ENCODE results near the gene TTC33. TPM values are rescaled to one million over a fixed set of nuclear protein-coding genes. Genes with fewer than 3 reads are reported as not detected.

TTC33 gene
- total RNA-seq, 2 donors from 2014 or later: 13.5 to 19.3 TPM

DNA sequence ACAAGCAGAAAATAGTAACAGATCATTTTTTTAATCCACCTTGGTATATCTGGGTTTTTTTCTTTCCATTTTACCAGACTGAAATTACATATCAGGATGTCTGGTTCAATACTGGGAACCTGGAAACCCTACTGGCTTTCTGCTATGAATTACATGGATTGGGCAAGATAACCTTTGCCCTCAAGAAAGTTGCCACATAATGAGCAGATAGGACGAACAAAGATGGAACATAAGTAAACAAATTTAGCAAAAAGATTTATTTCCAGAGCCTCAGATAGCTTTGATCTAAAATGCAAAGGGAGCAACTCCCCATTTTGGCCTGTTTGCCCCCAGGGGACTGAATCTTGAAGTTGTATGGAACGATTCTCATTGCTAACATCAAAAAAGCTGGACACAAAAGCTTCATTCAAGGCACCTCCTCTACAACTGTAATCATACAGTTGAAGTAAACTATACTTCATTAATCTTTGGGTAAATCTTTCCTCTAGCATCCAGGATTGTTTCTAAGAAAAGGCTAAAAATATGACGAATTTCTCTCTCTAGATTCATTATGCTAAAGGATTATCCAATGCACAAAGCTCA, 207.7 kb downstream of the TTC33 start:
- Histone ChIP-seq H3K27ac (ENCODE audit: low read depth, low read length) (no peak overlapping the region), H3K4me1 (ENCODE audit: control insufficient read depth, insufficient read depth, low read length) (no peaks in the 10 kb centered on the region), H3K27me3 (ENCODE audit: control insufficient read depth, insufficient read depth, low read length, poor library complexity, severe bottlenecking) (no peaks in the 10 kb centered on the region), H3K36me3 (ENCODE audit: control insufficient read depth, insufficient read depth, low read length) (no peaks in the 10 kb centered on the region), H3K9me3 (ENCODE audit: control insufficient read depth, low read length) (no peaks in the 10 kb centered on the region), H3K9ac (ENCODE audit: extremely low read depth, low read length, poor library complexity, severe bottlenecking) (no peak overlapping the region), H3K4me3 (ENCODE audit: low read length) (no peak overlapping the region)
- Mint-ChIP-seq H3K4me1 (no peaks in the 10 kb centered on the region), H3K36me3 (ENCODE audit: low read depth) (no peaks in the 10 kb centered on the region), H3K27me3 (ENCODE audit: insufficient read depth) (no peaks in the 10 kb centered on the region), H3K9me3 (no peaks in the 10 kb centered on the region), H3K4me3 (no peak overlapping the region), H3K27ac (no peak overlapping the region)
- TF ChIP-seq, protein P1, sequence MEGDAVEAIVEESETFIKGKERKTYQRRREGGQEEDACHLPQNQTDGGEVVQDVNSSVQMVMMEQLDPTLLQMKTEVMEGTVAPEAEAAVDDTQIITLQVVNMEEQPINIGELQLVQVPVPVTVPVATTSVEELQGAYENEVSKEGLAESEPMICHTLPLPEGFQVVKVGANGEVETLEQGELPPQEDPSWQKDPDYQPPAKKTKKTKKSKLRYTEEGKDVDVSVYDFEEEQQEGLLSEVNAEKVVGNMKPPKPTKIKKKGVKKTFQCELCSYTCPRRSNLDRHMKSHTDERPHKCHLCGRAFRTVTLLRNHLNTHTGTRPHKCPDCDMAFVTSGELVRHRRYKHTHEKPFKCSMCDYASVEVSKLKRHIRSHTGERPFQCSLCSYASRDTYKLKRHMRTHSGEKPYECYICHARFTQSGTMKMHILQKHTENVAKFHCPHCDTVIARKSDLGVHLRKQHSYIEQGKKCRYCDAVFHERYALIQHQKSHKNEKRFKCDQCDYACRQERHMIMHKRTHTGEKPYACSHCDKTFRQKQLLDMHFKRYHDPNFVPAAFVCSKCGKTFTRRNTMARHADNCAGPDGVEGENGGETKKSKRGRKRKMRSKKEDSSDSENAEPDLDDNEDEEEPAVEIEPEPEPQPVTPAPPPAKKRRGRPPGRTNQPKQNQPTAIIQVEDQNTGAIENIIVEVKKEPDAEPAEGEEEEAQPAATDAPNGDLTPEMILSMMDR (conservative IDR thresholded peaks at IDR 0.05): no peak
- WGBS, 2 experiments (ENCODE audit: insufficient coverage in 1 of 2, insufficient read length in 1 of 2): 90 to 100% methylated on average over 1 to 3 of the region's 3 CpGs
- DNase-seq: no peak

DNA sequence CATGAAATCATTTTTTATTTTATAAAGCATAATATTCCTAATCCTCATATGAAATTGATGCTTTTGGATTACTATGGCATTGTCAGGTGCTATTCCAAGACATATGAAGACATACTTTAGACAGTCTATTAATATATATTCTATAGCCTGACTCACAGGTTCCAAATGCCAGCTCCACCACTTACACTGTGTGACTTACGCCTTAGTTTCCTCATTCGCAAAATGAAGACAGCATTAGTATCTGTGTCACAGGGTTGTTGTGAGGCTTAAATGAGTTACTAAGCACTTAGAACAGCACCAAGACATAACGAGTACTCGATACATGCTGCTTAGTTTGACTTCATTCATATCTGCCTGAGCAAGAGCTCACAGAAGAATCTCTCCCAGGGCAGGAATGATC, 208.2 kb downstream of the TTC33 start:
- Mint-ChIP-seq H3K27ac (no peak overlapping the region), H3K4me3 (no peak overlapping the region), H3K27me3 (ENCODE audit: insufficient read depth) (no peaks in the 10 kb centered on the region), H3K4me1 (no peaks in the 10 kb centered on the region), H3K36me3 (ENCODE audit: low read depth) (no peaks in the 10 kb centered on the region), H3K9me3 (no peaks in the 10 kb centered on the region)
- Histone ChIP-seq H3K36me3 (ENCODE audit: control insufficient read depth, insufficient read depth, low read length) (no peaks in the 10 kb centered on the region), H3K27ac (ENCODE audit: low read depth, low read length) (no peak overlapping the region), H3K9ac (ENCODE audit: extremely low read depth, low read length, poor library complexity, severe bottlenecking) (no peak overlapping the region), H3K9me3 (ENCODE audit: control insufficient read depth, low read length) (no peaks in the 10 kb centered on the region), H3K4me1 (ENCODE audit: control insufficient read depth, insufficient read depth, low read length) (no peaks in the 10 kb centered on the region), H3K4me3 (ENCODE audit: low read length) (no peak overlapping the region), H3K27me3 (ENCODE audit: control insufficient read depth, insufficient read depth, low read length, poor library complexity, severe bottlenecking) (no peaks in the 10 kb centered on the region)
- 93 to 97% methylated on average over 4 of the region's 4 CpGs for WGBS, 2 experiments (ENCODE audit: insufficient coverage in 1 of 2, insufficient read length in 1 of 2)
- no peak for DNase-seq
- TF ChIP-seq, protein P1 (conservative IDR thresholded peaks at IDR 0.05): no peak

DNA sequence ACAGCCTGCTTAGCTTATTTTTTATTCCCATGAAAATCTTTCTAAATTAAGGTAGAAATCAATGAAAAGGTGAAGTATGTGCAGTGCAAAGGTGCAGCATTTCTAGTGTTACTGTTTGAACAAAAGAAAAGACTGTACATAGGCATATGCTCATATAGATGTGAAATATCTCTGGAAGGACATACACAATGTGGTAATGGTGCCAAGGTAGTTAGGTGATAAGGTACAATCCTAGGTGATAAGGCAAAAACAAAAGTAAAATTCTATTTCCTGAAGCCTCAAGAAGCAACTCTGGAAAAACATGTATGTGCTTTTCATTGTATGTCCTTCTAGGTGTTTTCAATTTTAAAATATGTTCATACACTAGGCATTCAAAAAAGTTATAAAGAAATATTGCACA, 215.5 kb downstream of the TTC33 start:
- H3K36me3 ChIP-seq (ENCODE audit: control insufficient read depth, insufficient read depth, low read length): no peaks in the 10 kb centered on the region
- TF ChIP-seq, protein P1 (conservative IDR thresholded peaks at IDR 0.05): no peak
- Mint-ChIP-seq H3K27ac (no peak overlapping the region), H3K36me3 (ENCODE audit: low read depth) (peaks cover 3% of the 10 kb centered on the region), H3K4me1 (peaks cover 13% of the 10 kb centered on the region), H3K4me3 (no peak overlapping the region), H3K9me3 (peaks cover 13% of the 10 kb centered on the region), H3K27me3 (ENCODE audit: insufficient read depth) (no peaks in the 10 kb centered on the region)
- no peaks in the 10 kb centered on the region for H3K9me3 ChIP-seq (ENCODE audit: control insufficient read depth, low read length)
- no peaks in the 10 kb centered on the region for H3K27me3 ChIP-seq (ENCODE audit: control insufficient read depth, insufficient read depth, low read length, poor library complexity, severe bottlenecking)
- no peak overlapping the region for H3K9ac ChIP-seq (ENCODE audit: extremely low read depth, low read length, poor library complexity, severe bottlenecking)
- no peak for DNase-seq
- no peak overlapping the region for H3K27ac ChIP-seq (ENCODE audit: low read depth, low read length)
- H3K4me3 ChIP-seq (ENCODE audit: low read length): no peak overlapping the region
- H3K4me1 ChIP-seq (ENCODE audit: control insufficient read depth, insufficient read depth, low read length): no peaks in the 10 kb centered on the region

Data from endodermal cell (in vitro differentiated cells).